Fibroblast of gingiva (primary cell): ENCODE measurements around the gene NANS.

ENCODE experiments used
- DNase-seq: peaks from one replicate; pipeline ENCODE4 v3.0.0-alpha.2; 2011; ENCODE audit warnings: low read depth

Gene NANS

GRCh38 chr9:98038958-98039357 lies 17.6 kb upstream of the NANS start:
- no peak for DNase-seq

- no peak for DNase-seq
These were observed 16.9 kb upstream of the NANS start for GRCh38 chr9:98039607-98040017.

- DNase-seq: no peak
These were observed 16.3 kb upstream of the NANS start for GRCh38 chr9:98040212-98040611.

GRCh38 chr9:98043915-98044314 lies 12.6 kb upstream of the NANS start:
- DNase-seq: no peak

- peak; percentile 27 for DNase-seq
These were observed 11.0 kb upstream of the NANS start for GRCh38 chr9:98045234-98046179.

- no peak for DNase-seq
These were observed 10.4 kb upstream of the NANS start for GRCh38 chr9:98046180-98046543.

- no peak for DNase-seq
These were observed 9.5 kb upstream of the NANS start for GRCh38 chr9:98047002-98047401.

GRCh38 chr9:98049288-98050072 lies 7.1 kb upstream of the NANS start:
- DNase-seq: no peak

- DNase-seq: no peak
These were observed 6.2 kb upstream of the NANS start for GRCh38 chr9:98050351-98050750.

GRCh38 chr9:98054376-98054951 lies 2.1 kb upstream of the NANS start:
- no peak for DNase-seq

- no peak for DNase-seq
These were observed 737 bp downstream of the NANS start for GRCh38 chr9:98057138-98057799.

GRCh38 chr9:98062161-98062560 lies 5.6 kb downstream of the NANS start:
- no peak for DNase-seq

GRCh38 chr9:98064623-98065392 lies 8.3 kb downstream of the NANS start:
- DNase-seq: no peak

GRCh38 chr9:98066235-98066634 lies 9.7 kb downstream of the NANS start:
- DNase-seq: no peak

GRCh38 chr9:98067184-98067583 lies 10.7 kb downstream of the NANS start:
- no peak for DNase-seq

GRCh38 chr9:98069551-98069950 lies 13.0 kb downstream of the NANS start:
- DNase-seq: no peak

- DNase-seq: no peak
These were observed 14.2 kb downstream of the NANS start for GRCh38 chr9:98070704-98071103.

- DNase-seq: no peak
These were observed 15.2 kb downstream of the NANS start for GRCh38 chr9:98071737-98072136.

GRCh38 chr9:98074115-98074990 lies 17.8 kb downstream of the NANS start:
- DNase-seq: peak; percentile 45

GRCh38 chr9:98075332-98075805 lies 18.8 kb downstream of the NANS start:
- DNase-seq: peak; percentile 84
